HG03354 (cell line): Measurements from ENCODE around the gene MSL3B.

Experiments
- ATAC-seq: cut with Tn5 transposase; IDR thresholded peaks from one replicate; pipeline ENCODE4 v1.9.1; 2021; ENCODE audit warnings: mild to moderate bottlenecking; ENCODE audit not compliant: unreplicated experiment, poor library complexity, severe bottlenecking

The MSL3B gene

GRCh38 chr2:233820774-233821105, 47.4 kb downstream of the MSL3B start:
- ATAC-seq = no peak

DNA sequence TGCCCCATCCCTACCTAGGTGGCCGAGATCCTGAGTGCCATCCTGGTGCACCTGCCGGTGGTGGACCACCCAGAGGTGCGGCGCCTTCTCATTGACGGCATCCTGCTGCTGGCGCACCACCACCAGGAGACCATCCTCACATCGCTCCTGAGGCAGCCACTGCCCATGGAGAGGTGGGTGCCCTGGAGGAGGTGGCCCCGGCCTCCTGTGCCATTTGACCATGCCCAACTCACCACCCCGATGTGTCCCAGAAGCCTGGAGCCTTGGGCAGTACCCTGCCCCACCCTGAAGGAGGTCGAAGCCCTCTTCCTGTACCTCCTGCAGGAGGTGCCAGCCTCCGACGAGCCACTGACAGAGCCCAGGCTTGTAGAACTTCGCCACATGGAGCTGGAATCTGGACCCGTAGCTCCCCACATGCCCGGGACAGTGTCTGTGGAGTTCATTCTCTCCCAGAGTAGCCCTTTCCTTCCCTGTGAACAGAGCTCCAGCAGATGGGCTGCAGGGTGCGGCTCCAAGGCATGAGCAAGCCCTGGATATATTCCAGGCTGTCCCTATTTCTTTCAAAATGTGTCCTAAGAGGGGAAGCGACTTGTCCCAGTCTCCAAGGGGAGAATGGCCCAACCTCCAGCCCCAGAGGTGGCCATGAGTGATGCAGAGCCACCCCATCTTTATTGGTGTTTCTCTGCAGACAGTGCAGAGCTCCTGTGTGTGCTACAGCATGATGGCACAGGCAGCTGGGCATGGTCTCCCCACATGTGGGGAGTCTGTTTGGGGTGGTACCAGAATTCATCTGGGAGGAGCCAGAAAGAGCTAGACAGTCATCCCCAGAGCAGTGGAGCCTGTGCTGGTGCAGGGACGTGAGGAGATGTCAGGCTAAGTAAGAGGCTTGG, 48.1 kb downstream of the MSL3B start:
- ATAC-seq = no peak

DNA sequence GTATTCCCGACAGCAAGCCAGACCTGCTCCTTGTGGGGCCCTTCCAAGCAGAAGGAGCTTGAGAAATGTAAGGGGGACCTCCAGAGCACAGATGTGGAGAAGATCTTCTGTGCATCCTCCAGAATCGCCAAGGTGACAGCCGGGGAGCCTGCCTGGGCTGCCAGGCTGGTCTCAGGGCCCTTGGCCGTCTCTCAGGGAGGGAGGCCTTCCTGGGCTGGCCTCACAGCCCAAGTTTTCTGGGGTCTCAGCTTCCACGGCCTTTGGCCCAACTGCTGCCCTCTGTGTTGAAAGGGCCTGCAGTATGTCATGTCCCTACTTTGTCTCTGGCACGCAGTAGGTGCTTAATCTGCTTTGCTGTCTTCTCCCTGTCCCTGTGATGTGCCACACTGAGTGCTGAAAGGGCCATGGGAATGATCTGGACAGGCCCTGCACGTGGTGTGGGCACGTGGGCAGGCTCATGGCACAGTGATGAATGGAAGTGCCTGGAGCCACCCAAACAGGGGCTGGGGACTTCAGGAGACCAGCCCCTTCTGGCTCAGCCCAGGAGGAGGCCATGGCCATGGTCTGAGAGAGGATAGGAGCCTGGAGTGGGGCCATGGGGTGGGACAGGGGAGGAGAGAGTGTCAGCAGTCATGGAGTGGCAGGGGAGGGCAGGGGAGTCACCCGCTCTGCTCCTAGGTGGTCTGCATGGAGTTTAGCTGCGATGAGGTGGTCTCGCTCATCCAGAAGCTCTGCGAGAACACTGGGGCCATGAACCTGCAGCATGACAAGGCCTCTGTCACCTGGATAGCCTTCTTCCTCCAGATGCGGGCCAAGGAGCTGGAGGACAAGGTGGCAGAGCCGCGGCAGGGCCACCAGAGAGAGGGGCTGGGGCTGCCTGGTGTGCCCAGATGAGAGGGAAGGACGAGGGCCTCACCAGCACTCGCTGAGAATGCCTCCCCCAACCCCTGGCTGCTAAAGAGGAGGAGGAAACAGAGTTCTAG, 49.3 kb downstream of the MSL3B start:
- no peak for ATAC-seq

- no peak for ATAC-seq
Observed at GRCh38 chr2:233817995-233818638, 50.1 kb downstream of the MSL3B start.

- ATAC-seq = no peak
Observed at GRCh38 chr2:233817361-233817911, 50.8 kb downstream of the MSL3B start.

DNA sequence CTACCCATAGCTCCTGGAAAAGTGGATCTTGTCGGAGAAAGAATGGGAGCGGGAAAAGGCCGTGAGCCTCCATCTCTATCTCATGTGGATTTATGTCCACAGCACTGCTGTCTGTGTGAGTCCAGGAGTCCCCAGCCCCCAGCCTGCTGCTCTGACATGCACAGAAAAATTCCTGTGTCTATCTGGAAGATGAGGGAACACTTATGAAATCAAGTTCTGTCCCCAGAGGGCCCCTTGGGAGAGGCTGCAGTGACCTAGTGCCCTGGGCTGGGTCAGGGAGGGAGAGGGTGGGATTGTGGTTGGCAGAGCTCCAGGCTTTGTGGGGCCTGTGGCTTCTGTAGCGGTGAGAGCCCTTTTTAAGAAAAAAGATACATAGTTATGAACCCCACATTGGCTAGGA, 51.4 kb downstream of the MSL3B start:
- no peak for ATAC-seq

- no peak for ATAC-seq
Observed at GRCh38 chr2:233816334-233816733, 51.9 kb downstream of the MSL3B start.

- ATAC-seq = no peak
Observed at GRCh38 chr2:233815861-233816260, 52.3 kb downstream of the MSL3B start.
